T-helper 1 cell treated with Interleukin-12 subunit alpha and Interleukin-12 subunit beta and Interleukin-4 antibody, amounts not matched to agents 30 ng/mL and 1 ng/mL, for 36 hours (primary cell): ENCODE data around the gene RNF222. TPM values are rescaled to one million over a fixed set of nuclear protein-coding genes. Genes with fewer than 3 reads are reported as not detected.
"Not testable (repeated sequence)": the region's sequence is repeated elsewhere in the genome, so short reads cannot be mapped to it uniquely, and the experiment has no call there.

Experiments
- intact Hi-C: fragments of 100-400 bp; cut with micrococcal nuclease; formaldehyde crosslinking; loops from one replicate; pipeline ENCODE4 v1.15.1; 2024
- total RNA-seq: library from RNA; stranded (reverse); gene quantifications from 2 replicates; pipeline ENCODE4 v1.2.3, GENCODE V29; 2022

RNF222 gene
- total RNA-seq, 1 donor from 2014 or later: not detected

DNA sequence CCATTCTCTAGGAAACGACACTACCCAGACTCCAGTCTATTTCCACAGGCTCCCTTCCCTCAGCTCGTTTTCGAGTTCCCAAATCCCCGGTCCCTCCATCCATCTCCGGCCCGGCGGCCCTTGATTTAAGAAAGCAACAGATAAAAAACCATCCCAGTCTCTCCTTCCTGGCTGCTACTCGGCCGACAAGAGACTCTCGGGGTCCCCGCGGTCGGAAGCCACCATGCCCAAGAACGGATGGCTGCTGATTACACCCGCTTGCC is 14.8 kb downstream of the RNF222 start:
- intact Hi-C loops: loop anchor here (1.0 to 10.0 kb wide), 13 partner anchors 28 to 1741 kb away; partner anchors contain the start of genes KIAA0753, MYH10, PER1 and PFAS

DNA sequence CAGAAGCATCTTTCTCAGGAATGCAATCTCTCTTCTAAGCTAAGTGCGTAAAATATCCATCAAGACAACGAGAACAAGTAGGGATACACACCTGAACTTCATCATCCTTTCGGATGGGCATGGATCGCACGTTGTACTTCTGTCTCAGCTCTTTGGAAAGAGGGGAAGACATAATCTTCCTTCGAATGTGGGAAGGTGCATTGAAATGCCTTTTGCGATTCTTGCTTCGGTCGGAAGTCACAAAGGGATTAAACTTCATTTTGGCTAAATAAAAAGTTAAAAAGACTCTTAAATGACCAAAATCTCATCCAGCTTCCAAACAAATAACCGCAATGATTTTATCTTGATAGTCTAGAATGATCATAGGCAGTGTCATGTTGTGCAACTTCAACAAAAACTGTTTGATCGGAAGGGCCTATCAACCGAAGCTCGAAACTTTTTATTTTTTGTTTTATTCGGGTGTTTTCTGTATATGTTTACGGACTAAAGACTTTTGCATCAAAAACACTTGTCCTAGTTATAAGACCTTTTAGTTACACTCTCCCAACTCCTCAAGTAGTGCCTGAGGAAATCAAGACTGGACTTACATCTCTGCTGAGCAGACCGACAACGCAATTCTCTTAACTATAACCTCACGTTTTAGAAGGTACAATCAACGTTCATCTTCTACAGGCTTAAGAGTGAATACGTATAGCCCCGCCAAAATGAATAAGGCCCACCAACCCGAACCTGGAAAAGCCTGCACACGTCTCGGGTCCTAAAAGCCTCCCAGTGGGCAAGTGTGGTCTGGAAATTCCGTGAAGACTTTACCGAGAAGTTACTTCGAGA is 15.4 kb downstream of the RNF222 start:
- intact Hi-C loops: loop anchor here (2.0 to 10.0 kb wide), 8 partner anchors 29 to 1740 kb away; partner anchors contain the start of genes KIAA0753, MYH10, PER1 and RANGRF

DNA sequence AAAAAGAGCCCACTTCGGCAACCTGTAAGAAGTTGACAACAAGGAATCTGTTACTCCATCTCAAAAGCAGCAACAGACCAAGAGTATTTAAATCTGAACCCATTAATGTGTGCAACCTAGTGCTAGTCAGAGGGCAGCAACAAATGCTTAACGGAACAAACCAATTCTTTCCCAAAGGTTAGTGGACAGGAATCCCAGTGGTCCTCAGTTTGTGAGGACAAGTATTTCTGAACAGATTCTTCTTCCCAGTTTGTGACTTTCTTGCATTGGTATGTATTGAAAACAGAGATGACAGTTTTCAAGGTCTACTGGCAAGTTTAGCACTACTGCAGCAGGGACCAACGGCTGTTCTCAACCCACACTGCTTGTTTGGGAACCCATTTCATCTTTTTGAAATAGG is 17.6 kb downstream of the RNF222 start:
- intact Hi-C loops: loop anchor here (5.0 to 10.0 kb wide), 4 partner anchors 225 to 1738 kb away; partner anchors contain the start of genes KIAA0753, PER1 and TXNDC17

DNA sequence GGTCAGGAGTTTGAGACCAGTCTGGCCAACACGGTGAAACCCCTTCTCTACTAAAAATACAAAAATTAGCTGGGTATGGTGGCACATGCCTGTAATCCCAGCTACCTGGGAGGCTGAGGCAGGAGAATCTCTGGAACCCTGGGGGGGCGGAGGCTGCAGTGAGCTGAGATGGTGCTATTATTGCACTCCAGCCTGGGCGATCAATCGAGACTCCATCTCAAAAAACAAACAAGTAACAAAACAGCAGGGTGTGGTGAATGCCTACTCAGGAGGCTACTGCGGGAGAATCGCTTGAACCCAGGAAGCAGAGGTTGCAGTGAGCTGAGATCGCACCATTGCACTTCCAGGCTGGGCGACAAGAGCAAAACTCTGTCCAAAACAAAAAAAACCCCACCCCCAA is 19.5 kb downstream of the RNF222 start:
- intact Hi-C loops: not testable (repeated sequence)

DNA sequence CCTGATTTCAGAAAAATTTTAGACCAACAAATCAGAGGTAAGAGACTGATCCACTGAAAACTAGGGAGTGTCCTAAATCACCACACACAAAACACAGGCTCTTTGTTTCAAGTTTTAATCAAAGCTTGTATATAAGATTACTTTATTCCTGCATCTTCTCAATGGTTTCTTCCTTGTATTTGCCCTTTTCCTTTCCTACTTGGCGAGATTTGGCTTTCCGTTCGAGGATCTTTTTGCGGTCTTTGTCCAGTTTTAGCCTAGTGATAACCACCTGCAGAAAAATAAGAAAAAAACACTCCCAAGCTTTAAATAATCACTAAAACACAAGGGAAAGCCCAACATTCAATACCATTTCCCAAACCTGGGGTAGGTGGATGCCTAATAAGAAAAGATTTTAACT is 20.2 kb downstream of the RNF222 start:
- intact Hi-C loops: no loop called here

DNA sequence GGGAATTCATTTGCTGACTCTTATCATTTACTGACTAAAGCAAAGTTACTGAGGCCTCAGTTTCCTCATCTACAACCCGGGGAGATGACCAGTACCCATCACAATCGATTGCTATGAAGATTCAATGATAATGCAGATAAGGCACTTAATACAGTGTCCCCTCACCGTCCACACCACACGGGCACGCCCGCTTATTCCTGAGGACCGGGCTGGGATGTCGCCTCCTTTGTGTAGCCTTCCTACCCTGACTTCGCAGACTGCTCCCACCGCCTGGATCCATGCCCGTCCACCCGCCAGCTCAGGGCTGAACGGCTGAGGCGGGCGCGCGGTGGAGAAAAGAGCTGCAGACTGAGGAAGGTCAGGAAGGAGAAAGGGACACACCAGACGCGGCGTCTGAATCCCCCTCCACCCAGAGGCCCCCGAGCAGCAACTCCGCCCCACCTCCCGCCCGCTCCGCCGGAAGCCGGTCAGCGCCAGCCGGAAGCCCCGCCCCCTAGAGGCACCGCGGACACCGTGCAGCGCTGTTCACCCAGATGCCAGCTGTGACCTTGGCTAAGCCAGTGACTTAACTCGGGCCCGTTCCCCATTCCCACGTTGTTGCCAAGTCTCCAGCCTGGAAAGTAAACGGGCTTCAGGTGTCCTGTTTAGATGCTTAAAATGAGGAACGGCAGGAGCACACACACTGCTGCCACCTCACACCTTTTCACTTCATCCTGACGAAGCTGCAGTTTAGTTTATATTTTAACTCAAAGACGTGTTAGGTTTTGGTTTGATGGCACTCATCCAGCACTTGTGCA is 21.2 kb downstream of the RNF222 start, which contains the start of gene KRABD2:
TSS of gene KRABD2 (minus strand) at position 434 of the 797 bp plus-strand sequence.
- intact Hi-C loops: loop anchor here (1.0 kb wide), 1 partner anchor 81 kb away; the partner anchor contains the start of gene SLC25A35

DNA sequence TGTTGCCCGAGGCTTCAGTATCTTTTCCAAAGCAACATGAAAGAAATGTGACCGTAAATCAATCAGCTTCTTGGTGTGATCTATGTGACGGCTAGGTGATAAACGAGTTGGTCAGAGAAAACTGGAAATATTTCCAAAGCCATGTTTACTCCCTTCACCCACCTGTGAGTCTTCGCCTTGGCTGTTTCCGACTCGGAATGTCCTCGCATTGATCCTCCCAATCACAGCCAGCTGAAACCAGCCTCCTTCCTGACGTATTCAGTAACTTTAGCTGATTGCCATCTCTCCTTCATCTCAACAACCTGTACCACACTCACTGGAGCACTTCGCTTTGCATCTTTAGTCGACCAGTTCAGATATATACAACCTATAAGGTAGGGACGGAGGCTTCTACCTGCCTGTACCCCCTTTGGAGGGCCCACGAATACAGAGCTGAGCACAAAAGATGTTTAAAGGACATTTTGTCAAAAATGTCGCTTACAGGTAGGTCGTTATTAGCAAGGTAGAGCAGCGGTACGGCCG is 21.8 kb downstream of the RNF222 start:
- intact Hi-C loops: loop anchor here (1.0 kb wide), 1 partner anchor 80 kb away; the partner anchor contains the start of gene SLC25A35

DNA sequence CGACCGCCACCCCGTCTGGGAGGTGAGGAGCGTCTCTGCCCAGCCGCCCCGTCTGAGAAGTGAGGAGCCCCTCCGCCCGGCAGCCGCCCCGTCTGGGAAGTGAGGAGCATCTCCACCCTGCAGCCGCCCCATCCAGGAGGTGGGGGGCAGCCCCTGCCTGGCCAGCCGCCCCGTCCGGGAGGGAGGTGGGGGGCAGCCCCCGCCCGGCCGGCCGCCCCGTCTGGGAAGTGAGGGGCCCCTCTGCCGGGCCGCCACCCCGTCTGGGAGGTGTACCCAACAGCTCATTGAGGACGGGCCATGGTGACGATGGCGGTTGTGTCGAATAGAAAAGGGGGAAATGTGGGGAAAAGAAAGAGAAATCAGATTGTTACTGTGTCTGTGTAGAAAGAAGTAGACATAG is 23.8 kb downstream of the RNF222 start:
- intact Hi-C loops: not testable (repeated sequence)

DNA sequence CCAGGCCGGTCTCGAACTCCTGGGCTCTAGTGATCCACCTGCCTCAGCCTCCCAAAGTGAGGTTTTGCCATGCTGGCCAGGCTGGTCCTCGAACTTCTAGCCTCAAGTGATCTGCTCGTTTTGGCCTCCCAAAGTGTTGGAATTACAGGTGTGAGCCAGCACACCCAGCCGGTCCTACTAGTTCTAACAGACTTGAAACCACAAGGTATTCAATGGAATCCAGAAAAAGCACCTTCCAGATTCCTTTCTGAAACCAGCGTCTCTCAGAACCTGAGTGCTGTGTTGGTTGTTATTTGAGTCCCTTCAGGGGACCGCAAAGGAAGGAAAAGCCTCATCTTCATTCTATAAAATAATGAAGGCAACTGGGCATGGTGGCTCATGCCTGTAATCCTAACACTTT is 25.2 kb downstream of the RNF222 start:
- intact Hi-C loops: no loop called here

DNA sequence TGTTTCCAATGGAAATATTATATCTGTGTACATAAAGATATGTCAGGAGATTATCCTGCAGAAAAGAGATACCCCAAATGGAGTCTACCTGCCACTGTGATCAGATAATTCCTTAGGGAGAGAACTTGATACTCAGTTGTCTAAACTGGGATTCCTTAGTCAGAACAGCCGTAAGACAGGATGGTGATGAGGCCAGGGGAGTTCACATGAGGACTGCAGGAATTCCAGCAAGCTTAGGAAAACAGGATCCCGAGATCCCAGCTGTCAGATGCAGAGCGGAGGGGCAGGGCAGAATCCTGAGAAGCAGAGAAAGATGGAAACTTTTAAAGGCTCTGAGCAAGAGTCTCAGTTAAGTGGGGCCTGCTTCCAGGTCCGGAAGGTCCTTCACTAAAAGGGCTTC is 25.8 kb downstream of the RNF222 start:
- intact Hi-C loops: no loop called here

DNA sequence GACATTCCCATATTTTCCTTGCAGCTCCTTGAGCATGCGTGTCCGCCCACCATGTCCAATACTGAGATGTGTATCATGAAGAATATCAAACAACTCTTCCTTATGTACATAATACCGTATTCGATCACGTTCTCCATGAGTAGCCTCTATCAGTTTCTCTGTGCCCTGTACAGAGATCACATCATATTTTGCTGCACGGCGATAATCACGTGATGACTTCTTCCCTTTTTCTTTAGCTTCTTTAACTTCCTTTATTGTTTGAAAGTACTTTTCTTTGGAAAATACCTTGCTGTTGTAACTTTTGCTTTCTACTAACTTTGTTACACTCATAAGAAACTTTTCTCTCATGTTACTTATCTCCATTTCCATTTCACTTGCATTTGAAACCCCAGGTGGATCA is 27.7 kb downstream of the RNF222 start:
- intact Hi-C loops: no loop called here

DNA sequence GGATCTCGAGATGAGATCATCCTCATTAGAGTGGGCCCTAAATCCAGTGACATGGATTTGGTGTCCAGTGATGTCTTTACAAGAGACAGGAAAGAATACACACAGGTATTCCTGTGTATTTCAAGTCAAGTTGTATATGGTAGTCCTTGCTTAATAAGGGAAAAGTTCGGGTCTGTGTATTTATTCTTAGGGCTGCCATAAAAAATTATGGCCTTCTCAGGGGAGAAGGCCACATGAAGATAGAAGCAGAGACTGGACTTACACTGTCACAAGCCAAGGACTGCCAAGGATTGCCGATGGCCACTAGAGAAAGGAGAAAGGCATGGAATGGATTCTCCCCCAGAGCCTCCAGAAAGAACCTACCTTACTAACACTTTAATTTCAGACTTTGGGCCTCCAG is 29.4 kb downstream of the RNF222 start:
- intact Hi-C loops: no loop called here

DNA sequence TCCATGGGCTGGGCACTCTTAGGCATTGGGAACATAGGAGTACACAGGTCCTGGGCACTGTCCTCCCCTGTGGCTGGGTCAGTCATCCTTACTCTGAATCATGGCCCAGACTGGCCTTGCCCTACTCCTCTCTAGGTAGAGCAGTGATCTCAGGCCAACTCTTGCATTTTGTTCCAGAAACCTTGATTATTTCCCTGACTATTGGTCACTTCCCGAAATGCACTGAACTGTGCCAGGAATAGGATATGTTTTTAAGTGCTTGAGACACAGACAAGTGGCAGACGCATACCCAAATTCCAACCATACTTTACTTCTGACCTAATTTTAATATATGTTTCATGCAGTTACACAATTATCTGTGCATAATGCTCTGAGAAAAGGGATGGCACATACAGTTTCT is 31.4 kb downstream of the RNF222 start:
- intact Hi-C loops: no loop called here

DNA sequence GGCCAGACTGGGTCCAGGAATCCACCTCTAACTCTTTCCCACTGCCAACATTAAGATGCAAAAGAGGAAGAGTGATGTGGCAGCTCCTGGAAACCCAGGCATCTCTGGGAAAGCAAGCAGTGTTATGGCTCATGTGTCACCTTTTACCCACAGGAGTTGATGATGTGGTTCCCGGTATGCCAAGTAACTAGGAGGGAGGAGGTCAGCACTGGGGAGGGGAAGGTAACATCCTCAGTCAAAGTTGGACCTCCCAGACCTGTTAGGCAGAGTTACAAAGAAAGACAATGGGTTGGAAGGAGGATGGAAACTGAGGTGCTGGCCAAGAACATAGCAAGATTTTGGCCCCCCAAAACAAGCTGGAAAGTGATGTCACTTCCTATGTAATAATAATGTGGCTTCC is 32.5 kb downstream of the RNF222 start:
- intact Hi-C loops: no loop called here

DNA sequence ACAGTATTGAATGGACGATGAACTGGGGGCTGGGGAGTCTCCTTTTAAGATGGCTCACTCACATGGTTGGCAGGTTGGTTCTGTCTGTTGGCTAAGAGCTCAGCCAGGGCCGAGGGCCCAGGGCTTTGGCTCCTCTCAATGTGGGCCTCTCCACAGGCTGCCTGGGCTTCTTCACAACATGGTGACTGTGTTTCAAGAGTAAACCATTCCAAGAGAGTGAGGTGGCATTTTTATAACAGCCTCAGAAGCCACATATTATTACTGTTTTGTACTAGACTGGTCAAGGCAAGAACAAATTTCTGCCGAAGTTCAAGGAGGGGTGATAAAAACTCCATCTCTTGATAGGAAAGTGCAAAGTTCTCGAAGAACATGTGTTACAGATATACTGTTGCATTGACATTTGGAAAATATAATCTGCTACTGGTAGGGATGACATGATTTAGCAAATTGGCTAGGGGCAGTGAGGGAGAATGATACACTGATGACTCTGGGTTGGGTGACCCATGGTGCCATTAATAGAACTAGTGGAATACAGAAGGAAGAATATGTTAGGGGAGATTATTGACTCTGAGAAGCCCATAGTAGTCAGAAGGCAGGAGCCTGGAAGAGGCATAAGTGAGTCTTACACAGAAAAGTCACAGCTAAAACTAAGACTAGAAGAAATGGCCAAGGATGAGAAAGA is 34.8 kb downstream of the RNF222 start:
- intact Hi-C loops: no loop called here

DNA sequence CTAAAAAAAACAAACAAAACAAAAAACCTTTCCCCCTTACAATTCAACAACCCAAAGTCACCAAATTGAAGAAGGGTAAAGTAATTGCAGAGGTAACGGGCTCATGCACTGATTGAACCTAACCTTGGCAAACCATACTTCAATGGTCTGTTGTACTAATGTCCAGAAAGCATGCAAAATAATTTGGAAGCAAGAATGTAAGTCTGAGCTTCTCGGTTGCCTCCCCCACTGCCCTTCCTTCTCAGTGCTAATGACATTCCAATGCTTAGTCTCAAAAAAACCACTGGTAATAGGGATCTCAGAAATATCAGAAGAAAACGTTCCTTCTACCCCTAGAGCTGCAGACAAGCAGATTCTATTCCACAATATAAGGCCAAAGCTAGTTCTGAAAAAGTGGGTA is 36.9 kb downstream of the RNF222 start:
- intact Hi-C loops: no loop called here

DNA sequence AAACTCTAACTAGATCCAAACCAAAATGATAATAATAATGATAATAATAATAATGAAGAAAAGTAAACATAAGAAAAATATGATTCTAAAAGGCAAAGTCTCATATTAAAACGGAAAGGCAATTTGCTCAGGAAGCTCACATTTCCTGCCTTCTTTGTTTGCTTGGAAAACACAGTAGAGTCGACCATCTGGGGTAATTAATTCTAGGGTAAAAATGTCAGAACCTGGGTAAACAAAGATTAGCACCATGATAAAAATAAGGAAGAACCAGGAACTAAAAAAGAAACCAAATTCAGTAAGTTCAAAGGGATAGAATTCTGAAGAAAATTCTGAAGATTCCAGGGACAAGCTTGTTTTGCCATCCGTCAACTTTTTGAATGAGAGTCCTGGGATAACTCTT is 37.4 kb downstream of the RNF222 start:
- intact Hi-C loops: no loop called here

DNA sequence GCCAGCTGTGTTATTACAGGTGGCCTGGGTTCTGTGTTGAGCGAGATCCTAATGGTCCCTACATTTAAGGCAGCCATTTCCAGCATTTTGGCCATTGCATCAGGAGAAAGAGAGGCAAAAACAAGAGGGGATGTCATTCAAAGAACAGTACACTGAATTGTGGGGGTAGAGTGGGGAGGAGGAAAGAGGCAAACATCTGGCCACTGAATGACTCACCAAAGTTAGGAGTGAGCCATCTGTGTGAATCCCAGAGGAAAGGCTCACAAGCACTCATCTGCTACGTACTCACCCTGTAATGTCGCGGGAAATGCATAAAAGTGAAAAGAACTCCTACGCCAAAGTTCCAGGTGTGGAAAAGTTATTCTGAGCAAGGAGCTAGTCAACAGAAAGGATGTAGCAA is 37.9 kb downstream of the RNF222 start:
- intact Hi-C loops: no loop called here

DNA sequence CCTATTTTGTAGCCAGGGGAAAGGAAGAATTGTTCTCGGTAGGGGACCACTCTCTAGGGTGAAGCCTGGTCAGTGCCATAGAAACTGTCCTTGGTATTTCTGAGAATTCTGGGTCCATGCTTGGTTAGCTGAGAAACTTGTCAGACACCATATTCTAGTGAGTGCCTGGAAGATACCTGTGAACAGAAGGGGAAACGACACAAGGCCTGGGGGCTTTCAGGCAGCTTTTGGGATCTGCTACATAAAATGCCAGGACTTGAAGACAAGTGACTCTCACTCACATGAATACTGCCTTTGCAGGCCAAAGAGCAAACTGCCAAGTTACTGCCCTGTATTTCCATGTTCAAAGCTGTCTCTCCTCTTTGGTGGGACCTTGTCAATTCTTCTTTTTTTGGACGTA is 39.7 kb downstream of the RNF222 start:
- intact Hi-C loops: no loop called here

DNA sequence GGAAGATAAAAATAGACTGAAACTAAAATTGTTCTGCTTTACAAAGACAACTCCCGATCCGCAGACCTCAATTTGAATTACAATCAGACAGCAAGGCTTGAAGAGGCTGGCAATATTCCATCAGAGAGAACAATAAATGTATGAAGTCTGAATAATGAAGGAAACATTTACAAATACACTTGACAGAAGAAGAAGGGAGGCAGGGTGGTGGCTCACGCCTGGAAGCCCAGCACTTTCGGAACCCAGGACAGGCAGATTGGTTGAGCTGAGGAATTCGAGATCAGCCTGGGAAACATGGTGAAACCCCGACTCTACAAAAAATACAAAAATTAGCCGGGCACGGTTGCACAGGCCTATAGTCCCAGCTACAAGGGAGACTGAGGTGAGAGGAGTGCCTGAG is 43.4 kb downstream of the RNF222 start:
- intact Hi-C loops: no loop called here

DNA sequence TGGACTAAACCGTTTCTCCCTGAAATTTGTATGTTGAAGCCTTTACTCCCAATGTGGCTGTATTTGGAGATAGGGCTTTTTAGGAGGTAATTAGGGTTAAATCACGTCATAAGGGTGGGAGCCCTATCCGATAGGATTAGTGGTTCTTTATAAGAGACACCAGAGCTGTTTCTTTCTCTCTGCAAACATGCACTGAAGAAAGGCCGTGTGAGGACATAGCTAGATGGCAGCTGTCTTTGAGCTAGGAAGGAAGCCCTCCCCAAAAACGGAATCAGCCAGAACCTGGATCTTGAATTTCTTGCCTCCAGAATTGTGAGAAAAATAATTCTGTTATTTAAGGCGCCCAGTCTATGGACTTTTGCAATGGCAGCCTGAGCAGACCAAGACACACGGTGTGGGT is 43.9 kb downstream of the RNF222 start:
- intact Hi-C loops: no loop called here

DNA sequence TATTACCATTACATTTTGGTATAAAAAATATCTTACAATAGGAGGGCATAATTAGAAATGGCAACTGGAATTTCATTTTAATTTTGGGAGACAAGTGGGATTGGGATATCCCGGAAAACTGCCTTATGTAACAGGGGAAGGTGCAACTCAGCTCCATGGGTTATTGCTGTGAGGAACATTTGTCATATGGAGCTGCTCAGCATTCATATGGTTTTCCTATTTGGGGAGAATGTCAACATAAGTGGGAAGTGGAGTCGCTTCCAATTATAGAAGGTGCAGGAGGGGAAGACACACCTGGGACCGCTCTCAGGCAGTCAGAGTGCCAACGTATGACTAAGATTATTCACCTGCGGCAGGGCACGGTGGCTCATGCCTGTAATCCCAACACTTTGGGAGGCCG is 47.3 kb downstream of the RNF222 start:
- intact Hi-C loops: no loop called here
